ENCODE results near the gene MAP4K4.
"Not testable (repeated sequence)": the region's sequence is repeated elsewhere in the genome, so short reads cannot be mapped to it uniquely, and the experiment has no call there.

The MAP4K4 gene

GRCh38 chr2:101921953-101922325 lies 224.4 kb downstream of the MAP4K4 start:
- TF ChIP-seq, protein P1, sequence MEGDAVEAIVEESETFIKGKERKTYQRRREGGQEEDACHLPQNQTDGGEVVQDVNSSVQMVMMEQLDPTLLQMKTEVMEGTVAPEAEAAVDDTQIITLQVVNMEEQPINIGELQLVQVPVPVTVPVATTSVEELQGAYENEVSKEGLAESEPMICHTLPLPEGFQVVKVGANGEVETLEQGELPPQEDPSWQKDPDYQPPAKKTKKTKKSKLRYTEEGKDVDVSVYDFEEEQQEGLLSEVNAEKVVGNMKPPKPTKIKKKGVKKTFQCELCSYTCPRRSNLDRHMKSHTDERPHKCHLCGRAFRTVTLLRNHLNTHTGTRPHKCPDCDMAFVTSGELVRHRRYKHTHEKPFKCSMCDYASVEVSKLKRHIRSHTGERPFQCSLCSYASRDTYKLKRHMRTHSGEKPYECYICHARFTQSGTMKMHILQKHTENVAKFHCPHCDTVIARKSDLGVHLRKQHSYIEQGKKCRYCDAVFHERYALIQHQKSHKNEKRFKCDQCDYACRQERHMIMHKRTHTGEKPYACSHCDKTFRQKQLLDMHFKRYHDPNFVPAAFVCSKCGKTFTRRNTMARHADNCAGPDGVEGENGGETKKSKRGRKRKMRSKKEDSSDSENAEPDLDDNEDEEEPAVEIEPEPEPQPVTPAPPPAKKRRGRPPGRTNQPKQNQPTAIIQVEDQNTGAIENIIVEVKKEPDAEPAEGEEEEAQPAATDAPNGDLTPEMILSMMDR (IDR thresholded peaks at IDR 0.05; ENCODE audit: low read depth, low read length, missing control alignments), result no peak
- Histone ChIP-seq H3K27ac (no peak overlapping the region), H3K27me3 (replicated peaks) (no peaks in the 10 kb centered on the region), H3K36me3 (replicated peaks) (no peaks in the 10 kb centered on the region), H3K4me3 (ENCODE audit: low read depth, low read length) (no peak overlapping the region)
- DNase-seq, result no peak
- in situ Hi-C loops (cut with HindIII; ENCODE audit: low pct_ligation_motif_present, low sequenced_read_pairs), result no loop called here

DNA sequence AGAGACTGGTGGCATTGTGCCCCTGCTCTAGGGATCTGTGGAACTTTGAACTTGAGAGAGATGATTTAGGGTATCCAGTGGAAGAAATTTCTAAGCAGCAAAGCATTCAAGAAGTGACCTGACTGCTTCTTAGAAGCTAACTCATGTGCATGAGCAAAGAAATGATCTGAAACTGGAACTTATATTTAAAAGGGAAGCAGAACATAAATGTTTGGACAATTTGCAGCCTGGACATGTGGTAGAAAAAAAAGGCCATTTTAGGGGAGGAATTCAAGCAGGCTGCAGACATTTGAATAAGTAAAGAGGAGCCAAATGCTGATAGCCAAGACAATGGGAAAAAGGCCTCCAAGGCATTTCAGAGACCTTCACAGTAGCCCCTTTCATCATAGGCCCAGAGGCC lies 226.8 kb downstream of the MAP4K4 start:
- in situ Hi-C loops (cut with HindIII; ENCODE audit: low pct_ligation_motif_present, low sequenced_read_pairs), result not testable (repeated sequence)

DNA sequence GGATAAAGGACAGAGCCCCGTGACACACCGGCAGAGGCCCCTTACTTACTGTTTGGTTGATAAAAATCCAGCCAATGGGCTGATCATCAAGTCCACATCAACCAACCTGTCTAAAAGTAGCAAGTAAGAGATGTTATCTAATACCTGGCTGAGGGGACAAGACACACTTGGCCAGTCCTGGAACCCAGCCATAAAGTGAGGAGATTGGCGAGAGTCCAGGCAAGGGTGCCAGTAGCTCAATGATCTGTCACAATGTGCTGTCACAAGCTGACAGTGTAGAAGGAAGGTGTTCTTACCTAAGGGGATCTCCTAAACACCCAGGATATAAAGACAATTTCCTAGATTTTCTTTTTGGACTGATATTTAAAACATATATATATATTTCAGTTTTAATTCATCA lies 232.5 kb downstream of the MAP4K4 start:
- TF ChIP-seq, protein P1 (IDR thresholded peaks at IDR 0.05; ENCODE audit: low read depth, low read length, missing control alignments), result no peak
- in situ Hi-C loops (cut with HindIII; ENCODE audit: low pct_ligation_motif_present, low sequenced_read_pairs), result no loop called here
- H3K27me3 ChIP-seq (replicated peaks), result no peaks in the 10 kb centered on the region
- no peak overlapping the region for H3K4me3 ChIP-seq (ENCODE audit: low read depth, low read length)
- H3K27ac ChIP-seq, result no peak overlapping the region
- H3K36me3 ChIP-seq (replicated peaks), result no peaks in the 10 kb centered on the region
- DNase-seq, result no peak

More for the DNA sequence above, 226.8 kb downstream of the MAP4K4 start:
- DNase-seq; H3K27me3 ChIP-seq (replicated peaks); H3K4me3 ChIP-seq (ENCODE audit: low read depth, low read length); H3K36me3 ChIP-seq (replicated peaks); H3K27ac ChIP-seq: not testable (repeated sequence)

GRCh38 chr2:101930847-101931246 lies 233.3 kb downstream of the MAP4K4 start:
- DNase-seq, result no peak
- no peak overlapping the region for H3K4me3 ChIP-seq (ENCODE audit: low read depth, low read length)
- TF ChIP-seq, protein P1 (IDR thresholded peaks at IDR 0.05; ENCODE audit: low read depth, low read length, missing control alignments), result no peak
- no peaks in the 10 kb centered on the region for H3K36me3 ChIP-seq (replicated peaks)
- no peaks in the 10 kb centered on the region for H3K27me3 ChIP-seq (replicated peaks)
- no peak overlapping the region for H3K27ac ChIP-seq
- in situ Hi-C loops (cut with HindIII; ENCODE audit: low pct_ligation_motif_present, low sequenced_read_pairs), result no loop called here

- Histone ChIP-seq H3K27ac (no peak overlapping the region), H3K4me3 (ENCODE audit: low read depth, low read length) (no peak overlapping the region), H3K36me3 (replicated peaks) (no peaks in the 10 kb centered on the region), H3K27me3 (replicated peaks) (no peaks in the 10 kb centered on the region)
- no peak for DNase-seq
- TF ChIP-seq, protein P1 (IDR thresholded peaks at IDR 0.05; ENCODE audit: low read depth, low read length, missing control alignments), result no peak
- in situ Hi-C loops (cut with HindIII; ENCODE audit: low pct_ligation_motif_present, low sequenced_read_pairs), result no loop called here
Measured at GRCh38 chr2:101931402-101931801, 233.9 kb downstream of the MAP4K4 start.

- H3K36me3 ChIP-seq (replicated peaks); in situ Hi-C loops (cut with HindIII; ENCODE audit: low pct_ligation_motif_present, low sequenced_read_pairs); H3K27me3 ChIP-seq (replicated peaks); H3K27ac ChIP-seq; H3K4me3 ChIP-seq (ENCODE audit: low read depth, low read length); DNase-seq: not testable (repeated sequence)
Measured at GRCh38 chr2:101935764-101936163, 238.3 kb downstream of the MAP4K4 start.

DNA sequence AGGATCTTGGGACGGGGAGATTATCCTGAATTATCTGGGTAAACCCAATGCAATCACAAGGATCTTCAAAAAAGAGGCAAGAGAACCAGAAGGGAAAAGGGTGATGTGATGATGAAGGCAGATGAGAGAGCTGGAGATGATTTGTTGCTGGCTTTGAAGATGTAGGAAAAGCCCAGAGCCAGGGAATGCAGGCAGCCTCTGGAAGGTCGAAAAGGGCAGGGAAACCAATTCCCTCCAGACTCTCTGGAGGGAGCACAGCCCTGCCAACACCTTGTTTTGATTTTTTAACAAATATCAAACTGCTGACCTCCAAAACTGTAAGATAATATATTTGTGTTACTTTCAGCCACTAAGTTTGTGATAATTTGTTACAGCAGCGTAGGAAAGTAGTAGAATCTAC lies 245.3 kb downstream of the MAP4K4 start:
- no peak overlapping the region for H3K4me3 ChIP-seq (ENCODE audit: low read depth, low read length)
- H3K27me3 ChIP-seq (replicated peaks), result no peaks in the 10 kb centered on the region
- in situ Hi-C loops (cut with HindIII; ENCODE audit: low pct_ligation_motif_present, low sequenced_read_pairs), result no loop called here
- DNase-seq, result no peak
- no peaks in the 10 kb centered on the region for H3K36me3 ChIP-seq (replicated peaks)
- TF ChIP-seq, protein P1 (IDR thresholded peaks at IDR 0.05; ENCODE audit: low read depth, low read length, missing control alignments), result no peak
- H3K27ac ChIP-seq, result no peak overlapping the region

All from brain microvascular endothelial cell (primary cell).